Body of pancreas (tissue), 4 donors: Measurements from ENCODE around the gene CTDSPL.

Experiments used
- POLR2A ChIP-seq, 3 donors: fragments of 450-650 bp; IDR thresholded peaks; one replicate each; pipeline ENCODE4 v1.6.1; 2016; ENCODE audit warnings: antibody characterized with exemption in 3 of 3, mild to moderate bottlenecking in 2 of 3
- TF ChIP-seq, protein P1 (sequence below), 7 experiments: fragments of 450-650 bp in 4 of 7; fragments of 200-600 bp in 3 of 7; sonication (generic) in 3 of 7; IDR thresholded peaks; one replicate each; pipeline ENCODE4 v1.5.1; 2016 to 2019; ENCODE audit warnings: antibody characterized with exemption in 7 of 7

DNA sequence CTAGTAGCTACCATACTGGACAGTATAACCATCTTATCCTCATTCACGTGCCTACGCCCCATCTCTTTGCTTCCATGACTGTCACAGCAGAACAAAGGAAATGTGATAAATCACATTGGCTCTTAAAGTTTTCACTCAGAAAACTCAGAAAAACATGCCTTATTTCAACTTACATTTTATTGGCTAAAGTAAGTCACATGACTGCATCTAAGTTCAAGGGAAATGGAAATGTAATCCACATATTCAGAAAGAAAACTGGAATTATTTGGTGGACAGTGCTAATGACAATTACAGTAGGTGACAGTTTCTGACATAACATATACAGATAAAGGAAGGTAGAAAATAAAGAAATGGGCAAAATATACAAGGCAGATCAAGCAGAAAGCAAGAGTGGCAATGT lies 91.5 kb downstream of the CTDSPL start:
- TF ChIP-seq, protein P1, sequence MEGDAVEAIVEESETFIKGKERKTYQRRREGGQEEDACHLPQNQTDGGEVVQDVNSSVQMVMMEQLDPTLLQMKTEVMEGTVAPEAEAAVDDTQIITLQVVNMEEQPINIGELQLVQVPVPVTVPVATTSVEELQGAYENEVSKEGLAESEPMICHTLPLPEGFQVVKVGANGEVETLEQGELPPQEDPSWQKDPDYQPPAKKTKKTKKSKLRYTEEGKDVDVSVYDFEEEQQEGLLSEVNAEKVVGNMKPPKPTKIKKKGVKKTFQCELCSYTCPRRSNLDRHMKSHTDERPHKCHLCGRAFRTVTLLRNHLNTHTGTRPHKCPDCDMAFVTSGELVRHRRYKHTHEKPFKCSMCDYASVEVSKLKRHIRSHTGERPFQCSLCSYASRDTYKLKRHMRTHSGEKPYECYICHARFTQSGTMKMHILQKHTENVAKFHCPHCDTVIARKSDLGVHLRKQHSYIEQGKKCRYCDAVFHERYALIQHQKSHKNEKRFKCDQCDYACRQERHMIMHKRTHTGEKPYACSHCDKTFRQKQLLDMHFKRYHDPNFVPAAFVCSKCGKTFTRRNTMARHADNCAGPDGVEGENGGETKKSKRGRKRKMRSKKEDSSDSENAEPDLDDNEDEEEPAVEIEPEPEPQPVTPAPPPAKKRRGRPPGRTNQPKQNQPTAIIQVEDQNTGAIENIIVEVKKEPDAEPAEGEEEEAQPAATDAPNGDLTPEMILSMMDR (IDR thresholded peaks at IDR 0.05), result no peak
- TF ChIP-seq POLR2A (IDR thresholded peaks at IDR 0.05), result no peak
